Common myeloid progenitor, CD34-positive (primary cell): ENCODE data around the gene CCDC126.

ENCODE experiments used
- CTCF ChIA-PET: fragments of 350-600 bp; sonication (Branson Sonifier 250); formaldehyde crosslinking; loops from one replicate; lab custom pipeline; 2021; ENCODE audit warnings: antibody characterized with exemption; lab: Charles Lee
- POLR2A ChIA-PET: fragments of 350-600 bp; sonication (Branson Sonifier 250); formaldehyde crosslinking; loops from one replicate; lab custom pipeline; 2021; ENCODE audit warnings: antibody characterized with exemption; lab: Charles Lee
- DNase-seq, 3 donors: peaks; one replicate each; pipeline versions ENCODE4 v3.0.0 to v3.0.0-alpha.2; 2013
- H3K27ac ChIP-seq, 2 experiments: 1 replicate in 1 of 2; 2 replicates in 1 of 2; pipeline ENCODE4 v1.7.0; 2013; ENCODE audit warnings: inconsistent platforms in 2 of 2, low read length in 2 of 2, mild to moderate bottlenecking in 2 of 2, low read depth in 1 of 2, moderate library complexity in 1 of 2; ENCODE audit not compliant: severe bottlenecking in 2 of 2, insufficient read depth in 1 of 2, poor library complexity in 1 of 2
- H3K27me3 ChIP-seq, 5 experiments: replicated peaks in 2 of 5; 1 replicate in 3 of 5; 2 replicates in 2 of 5; pipeline versions ENCODE4 v1.6.1 to v1.7.0; 2013; ENCODE audit warnings: low read length in 4 of 5, mild to moderate bottlenecking in 2 of 5, moderate library complexity in 2 of 5, inconsistent platforms in 1 of 5; ENCODE audit not compliant: insufficient read depth in 5 of 5, control insufficient read depth in 4 of 5
- H3K36me3 ChIP-seq, 4 experiments: 1 replicate in 2 of 4; 2 replicates in 2 of 4; pipeline versions ENCODE4 v1.6.1 to v1.7.0; 2013; ENCODE audit warnings: low read length in 3 of 4, control low read depth in 1 of 4, mild to moderate bottlenecking in 1 of 4; ENCODE audit not compliant: control insufficient read depth in 4 of 4, insufficient read depth in 4 of 4
- H3K4me1 ChIP-seq, 4 experiments: 1 replicate in 3 of 4; 2 replicates in 1 of 4; pipeline versions ENCODE4 v1.6.1 to v1.7.1; 2013; ENCODE audit warnings: low read length in 3 of 4, mild to moderate bottlenecking in 3 of 4, control low read depth in 1 of 4, inconsistent platforms in 1 of 4, moderate library complexity in 1 of 4; ENCODE audit not compliant: control insufficient read depth in 4 of 4, insufficient read depth in 4 of 4; ENCODE audit errors: control extremely low read depth in 1 of 4
- H3K4me3 ChIP-seq, 7 experiments: 1 replicate in 4 of 7; 2 replicates in 3 of 7; pipeline versions ENCODE4 v1.5.1 to v1.7.0; 2013; ENCODE audit warnings: mild to moderate bottlenecking in 7 of 7, low read length in 6 of 7, moderate library complexity in 6 of 7, inconsistent platforms in 2 of 7, low read depth in 2 of 7, control low read depth in 1 of 7; ENCODE audit not compliant: insufficient read depth in 4 of 7, control insufficient read depth in 1 of 7; ENCODE audit errors: extremely low read depth in 1 of 7
- H3K9me3 ChIP-seq, 5 experiments: 1 replicate in 4 of 5; 2 replicates in 1 of 5; pipeline versions ENCODE4 v1.6.1 to v1.7.1; 2013; ENCODE audit warnings: low read length in 4 of 5, mild to moderate bottlenecking in 2 of 5, inconsistent platforms in 1 of 5, low read depth in 1 of 5, moderate library complexity in 1 of 5; ENCODE audit not compliant: control insufficient read depth in 4 of 5, insufficient read depth in 2 of 5; ENCODE audit errors: control extremely low read depth in 1 of 5
- WGBS: methylation state at CpG from one replicate; pipeline ENCODE4 v1.1.5; 2013; ENCODE audit not compliant: insufficient coverage; 5-methylcytosine and 5-hydroxymethylcytosine counted together

CCDC126 gene

DNA sequence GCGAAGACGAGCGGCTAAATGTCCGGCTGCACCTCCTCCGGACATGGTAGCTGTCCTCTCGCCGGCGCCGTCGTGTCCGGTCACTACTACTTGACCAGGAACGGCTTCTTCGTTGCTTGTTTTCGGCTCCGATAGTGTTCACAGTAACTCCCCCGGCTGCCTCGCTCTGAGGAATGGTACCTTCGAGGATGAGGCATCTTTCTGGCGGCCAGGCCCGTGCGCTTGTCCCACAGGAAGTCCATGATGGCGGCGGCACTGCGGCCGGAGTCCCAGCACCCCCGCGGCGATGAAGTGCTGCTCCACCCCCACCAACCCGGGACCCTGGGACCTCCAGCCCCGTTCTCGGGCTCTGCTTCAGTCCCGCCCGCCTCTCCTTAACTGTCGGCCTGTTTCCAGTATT lies 11.0 kb upstream of the CCDC126 start:
- Histone ChIP-seq H3K36me3 (no peaks in the 10 kb centered on the region), H3K4me3 (no peak overlapping the region), H3K4me1 (no peaks in the 10 kb centered on the region), H3K27me3 (no peaks in the 10 kb centered on the region), H3K27ac (no peak overlapping the region), H3K9me3 (no peaks in the 10 kb centered on the region)
- CTCF ChIA-PET: interaction anchor here (1.2 kb wide), 1 partner anchor 127 kb away, joined by 3 read pairs; no protein-coding TSS in a partner anchor
- POLR2A ChIA-PET: no interaction called here
- DNase-seq: no peak
- WGBS: 92% methylated on average over 31 of the region's 34 CpGs

GRCh38 chr7:23590529-23590928 lies 6.7 kb upstream of the CCDC126 start:
- no CpG with 5 or more reads among the region's 1 CpG for WGBS
- Histone ChIP-seq H3K9me3 (no peaks in the 10 kb centered on the region), H3K36me3 (no peaks in the 10 kb centered on the region), H3K27ac (no peak overlapping the region), H3K27me3 (no peaks in the 10 kb centered on the region), H3K4me1 (peaks cover 0 to 7% (median 1%) of the 10 kb centered on the region in 4 experiments), H3K4me3 (no peak overlapping the region)
- CTCF ChIA-PET: interaction anchor here (0.9 kb wide), 1 partner anchor 107 kb away, joined by 3 read pairs; no protein-coding TSS in a partner anchor
- DNase-seq: no peak
- POLR2A ChIA-PET: no interaction called here

GRCh38 chr7:23593706-23594105 lies 3.5 kb upstream of the CCDC126 start:
- Histone ChIP-seq H3K36me3 (no peaks in the 10 kb centered on the region), H3K4me1 (peaks cover 12 to 19% (median 14%) of the 10 kb centered on the region in 4 experiments), H3K9me3 (no peaks in the 10 kb centered on the region), H3K27ac (no peak overlapping the region), H3K27me3 (no peaks in the 10 kb centered on the region), H3K4me3 (no peak overlapping the region)
- peak in 1 of 3 donors; percentile 6 for DNase-seq
- CTCF ChIA-PET: no interaction called here
- POLR2A ChIA-PET: no interaction called here
- WGBS: 100% methylated on average over 1 of the region's 1 CpG

DNA sequence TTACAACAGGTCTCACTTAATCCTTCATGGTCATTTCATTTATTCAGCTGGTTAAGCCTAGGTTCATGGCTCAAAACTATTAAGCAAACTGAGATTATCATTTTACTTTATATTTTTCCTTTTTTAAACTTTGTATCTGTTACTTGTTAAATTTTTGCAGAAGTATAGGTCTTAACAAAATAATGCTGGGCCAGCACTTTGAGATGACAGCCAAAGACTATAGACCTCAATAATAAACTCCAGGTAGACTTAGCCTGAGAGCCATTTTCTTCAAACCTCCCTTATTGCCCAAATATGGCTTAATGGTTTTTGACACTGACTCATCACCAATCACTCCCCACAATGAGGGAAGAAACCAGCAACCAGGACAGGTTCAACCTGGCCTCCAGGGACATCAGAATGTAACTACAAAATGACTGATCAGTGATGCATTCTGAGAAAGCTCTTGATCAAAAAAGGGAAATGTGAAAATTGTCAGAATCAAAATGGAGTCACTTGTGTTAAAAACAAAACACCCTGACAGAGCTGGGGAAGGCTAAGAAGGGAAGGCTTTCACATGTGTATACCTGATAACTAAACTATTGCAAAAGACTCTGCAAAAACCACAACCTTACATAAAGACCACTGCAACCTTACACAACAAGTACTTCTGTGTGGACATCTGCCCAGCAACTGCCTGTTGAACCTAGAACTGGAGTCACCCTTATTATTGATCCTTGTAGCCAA lies 2.1 kb upstream of the CCDC126 start:
- DNase-seq: peak; percentile 16 to 56 (median 46)
- Histone ChIP-seq H3K27ac (no peak overlapping the region), H3K9me3 (no peaks in the 10 kb centered on the region), H3K4me3 (no peak overlapping the region), H3K36me3 (no peaks in the 10 kb centered on the region), H3K4me1 (peaks cover 12 to 19% (median 14%) of the 10 kb centered on the region in 4 experiments), H3K27me3 (no peaks in the 10 kb centered on the region)
- POLR2A ChIA-PET: interaction anchor here (0.6 kb wide), 1 partner anchor 1539 kb away, joined by 8 read pairs; no protein-coding TSS in a partner anchor
- CTCF ChIA-PET: interaction anchor here (1.0 kb wide), 1 partner anchor 25 kb away, joined by 4 read pairs; no protein-coding TSS in a partner anchor

- POLR2A ChIA-PET: no interaction called here
- Histone ChIP-seq H3K9me3 (no peaks in the 10 kb centered on the region), H3K27ac (no peak overlapping the region), H3K4me3 (peak overlapping the region in 6 of 7 experiments; percentile 84 to 92 (median 90)), H3K4me1 (peaks cover 12 to 19% (median 14%) of the 10 kb centered on the region in 4 experiments), H3K36me3 (no peaks in the 10 kb centered on the region), H3K27me3 (no peaks in the 10 kb centered on the region)
- no peak for DNase-seq
- WGBS: 94% methylated on average over 2 of the region's 4 CpGs
- CTCF ChIA-PET: interaction anchor here (0.9 to 1.5 kb wide), 3 partner anchors 9 to 236 kb away, joined by 3 read pairs; no protein-coding TSS in a partner anchor
Observed at GRCh38 chr7:23598296-23598695, 1.1 kb downstream of the CCDC126 start.

DNA sequence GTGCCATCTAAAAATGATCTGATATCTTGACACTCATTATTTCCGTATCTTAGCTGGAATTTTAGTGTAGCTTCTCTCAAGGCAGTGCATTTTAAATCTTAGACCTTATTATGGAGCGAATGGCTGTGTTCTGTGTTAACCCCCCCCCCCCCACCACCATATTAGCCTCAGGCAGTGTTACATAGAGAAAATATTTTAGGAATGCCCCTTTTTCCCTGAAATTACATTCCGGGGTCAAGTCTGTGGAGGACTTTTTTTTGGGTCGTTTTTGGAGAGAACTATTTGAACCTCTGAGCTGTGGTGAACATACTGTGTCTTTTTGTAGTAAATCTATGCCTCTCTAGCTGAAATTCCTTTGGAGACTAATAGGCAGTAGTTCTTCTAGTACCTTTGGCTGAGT lies 3.1 kb downstream of the CCDC126 start:
- 77% methylated on average over 2 of the region's 4 CpGs for WGBS
- ChIA-PET POLR2A (no interaction called here), CTCF (interaction anchor here (0.7 to 1.6 kb wide), 5 partner anchors 9 to 111 kb away, joined by 3 read pairs; no protein-coding TSS in a partner anchor)

GRCh38 chr7:23603632-23604295 lies 6.6 kb downstream of the CCDC126 start:
- ChIA-PET POLR2A (no interaction called here), CTCF (no interaction called here)
- H3K9me3 ChIP-seq: peaks cover 0 to under 1% (median 0%) of the 10 kb centered on the region in 5 experiments
- DNase-seq: no peak
- peaks cover 0 to 5% (median 0%) of the 10 kb centered on the region in 4 experiments for H3K36me3 ChIP-seq
- H3K4me3 ChIP-seq: no peak overlapping the region
- no peak overlapping the region for H3K27ac ChIP-seq
- 94% methylated on average over 2 of the region's 4 CpGs for WGBS
- H3K27me3 ChIP-seq: no peaks in the 10 kb centered on the region
- no peaks in the 10 kb centered on the region for H3K4me1 ChIP-seq

More for the DNA sequence above, 3.1 kb downstream of the CCDC126 start:
- Histone ChIP-seq H3K36me3 (no peaks in the 10 kb centered on the region), H3K4me1 (peaks cover 12 to 15% (median 14%) of the 10 kb centered on the region in 4 experiments), H3K27ac (no peak overlapping the region), H3K9me3 (no peaks in the 10 kb centered on the region), H3K27me3 (no peaks in the 10 kb centered on the region), H3K4me3 (no peak overlapping the region)
- no peak for DNase-seq
